Trophoblast cell (in vitro differentiated cells and primary cell): ENCODE results near the gene UACA.

Experiments
- DNase-seq, 2 donors: peaks; one replicate each; pipeline ENCODE4 v3.0.0-alpha.2; 2016
- H2AFZ ChIP-seq: 2 replicates; pipeline ENCODE4 v1.6.1; 2013; ENCODE audit warnings: low read length, moderate library complexity, mild to moderate bottlenecking; ENCODE audit not compliant: insufficient read depth, poor library complexity
- H2AK5ac ChIP-seq: 2 replicates; pipeline ENCODE4 v1.6.1; 2013; ENCODE audit warnings: mild to moderate bottlenecking, low read length
- H2BK120ac ChIP-seq: 2 replicates; pipeline ENCODE4 v1.6.1; 2013; ENCODE audit warnings: low read length, mild to moderate bottlenecking, moderate library complexity; ENCODE audit not compliant: insufficient read depth, poor library complexity
- H2BK12ac ChIP-seq: 2 replicates; pipeline ENCODE4 v1.6.1; 2013; ENCODE audit warnings: mild to moderate bottlenecking, low read length, moderate library complexity
- H2BK5ac ChIP-seq: 2 replicates; pipeline ENCODE4 v1.6.1; 2013; ENCODE audit warnings: low read length, low read depth, moderate library complexity, mild to moderate bottlenecking; ENCODE audit not compliant: poor library complexity
- H3K14ac ChIP-seq: 2 replicates; pipeline ENCODE4 v1.6.1; 2013; ENCODE audit warnings: mild to moderate bottlenecking, low read length
- H3K18ac ChIP-seq: 2 replicates; pipeline ENCODE4 v1.6.1; 2013; ENCODE audit warnings: mild to moderate bottlenecking, low read length
- H3K23ac ChIP-seq: 2 replicates; pipeline ENCODE4 v1.6.1; 2013; ENCODE audit warnings: low read length
- H3K27ac ChIP-seq: 2 replicates; pipeline ENCODE4 v1.5.1; 2013; ENCODE audit warnings: low read depth, mild to moderate bottlenecking, inconsistent platforms, low read length, moderate library complexity
- H3K27me3 ChIP-seq: 2 replicates; pipeline ENCODE4 v1.6.1; 2013; ENCODE audit warnings: inconsistent platforms, mild to moderate bottlenecking, low read length, moderate library complexity; ENCODE audit not compliant: insufficient read depth
- H3K36me3 ChIP-seq, 2 experiments: 1 replicate in 1 of 2; 2 replicates in 1 of 2; pipeline ENCODE4 v1.6.1; 2013; ENCODE audit warnings: low read length in 2 of 2, mild to moderate bottlenecking in 2 of 2, moderate library complexity in 1 of 2; ENCODE audit not compliant: insufficient read depth in 2 of 2, control insufficient read depth in 1 of 2
- H3K4ac ChIP-seq: 2 replicates; pipeline ENCODE4 v1.6.1; 2013; ENCODE audit warnings: low read depth, mild to moderate bottlenecking, low read length, moderate library complexity
- H3K4me1 ChIP-seq, 2 experiments: 1 replicate in 1 of 2; 2 replicates in 1 of 2; pipeline ENCODE4 v1.6.1; 2013; ENCODE audit warnings: low read length in 2 of 2, mild to moderate bottlenecking in 2 of 2, moderate library complexity in 1 of 2; ENCODE audit not compliant: insufficient read depth in 2 of 2, control insufficient read depth in 1 of 2
- H3K4me2 ChIP-seq: 2 replicates; pipeline ENCODE4 v1.6.1; 2013; ENCODE audit warnings: inconsistent platforms, mild to moderate bottlenecking, low read length, moderate library complexity
- H3K4me3 ChIP-seq: 2 replicates; pipeline ENCODE4 v1.5.1; 2013; ENCODE audit warnings: mild to moderate bottlenecking, low read depth, low read length, inconsistent platforms
- H3K79me1 ChIP-seq: one replicate; pipeline ENCODE4 v1.6.1; 2013; ENCODE audit warnings: low read length
- H3K79me2 ChIP-seq: 2 replicates; pipeline ENCODE4 v1.6.1; 2013; ENCODE audit warnings: low read length, mild to moderate bottlenecking; ENCODE audit not compliant: control insufficient read depth, insufficient read depth, poor library complexity
- H3K9ac ChIP-seq: 2 replicates; pipeline ENCODE4 v1.6.1; 2013; ENCODE audit warnings: mild to moderate bottlenecking, low read length
- H3K9me3 ChIP-seq: 2 replicates; pipeline ENCODE4 v1.6.1; 2013; ENCODE audit warnings: low read depth, mild to moderate bottlenecking, control low read depth, inconsistent platforms, low read length; ENCODE audit not compliant: insufficient read depth
- H4K12ac ChIP-seq: 2 replicates; pipeline ENCODE4 v1.6.1; 2013; ENCODE audit warnings: low read depth, mild to moderate bottlenecking, low read length, moderate library complexity
- H4K8ac ChIP-seq: 2 replicates; pipeline ENCODE4 v1.6.1; 2013; ENCODE audit warnings: low read depth, mild to moderate bottlenecking, low read length, moderate library complexity
- H4K91ac ChIP-seq: one replicate; pipeline ENCODE4 v1.6.1; 2013; ENCODE audit warnings: low read depth, mild to moderate bottlenecking, low read length, moderate library complexity
- WGBS: extraction: QIAGEN DNeasy Blood & Tissue Kit; methylation state at CpG from one replicate; pipeline ENCODE4 v1.1.7; 2013; ENCODE audit warnings: missing lambda C conversion rate; ENCODE audit not compliant: insufficient read length, insufficient coverage; ENCODE audit errors: extremely low coverage; 5-methylcytosine and 5-hydroxymethylcytosine counted together

The UACA gene

GRCh38 chr15:70754862-70755261, 8.5 kb downstream of the UACA start:
- no peak overlapping the region for H3K4ac ChIP-seq
- no peaks in the 10 kb centered on the region for H3K79me2 ChIP-seq
- H3K79me1 ChIP-seq = no peaks in the 10 kb centered on the region
- no peak overlapping the region for H3K23ac ChIP-seq
- H3K9me3 ChIP-seq = no peaks in the 10 kb centered on the region
- H3K27ac ChIP-seq = no peak overlapping the region
- no peak overlapping the region for H3K4me3 ChIP-seq
- no CpG with 5 or more reads among the region's 2 CpGs for WGBS
- H3K4me2 ChIP-seq = no peak overlapping the region
- no peaks in the 10 kb centered on the region for H3K4me1 ChIP-seq
- H4K12ac ChIP-seq = no peak overlapping the region
- H3K14ac ChIP-seq = no peak overlapping the region
- H3K18ac ChIP-seq = no peak overlapping the region
- no peaks in the 10 kb centered on the region for H3K27me3 ChIP-seq
- H2AK5ac ChIP-seq = no peak overlapping the region
- no peak overlapping the region for H2BK12ac ChIP-seq
- no peak overlapping the region for H2BK5ac ChIP-seq
- no peak overlapping the region for H3K9ac ChIP-seq
- H3K36me3 ChIP-seq = no peaks in the 10 kb centered on the region
- H4K8ac ChIP-seq = no peak overlapping the region
- H4K91ac ChIP-seq = no peak overlapping the region
- no peak for DNase-seq
- no peak overlapping the region for H2AFZ ChIP-seq
- H2BK120ac ChIP-seq = no peak overlapping the region

GRCh38 chr15:70753101-70753829, 10.1 kb downstream of the UACA start:
- Histone ChIP-seq H3K36me3 (no peaks in the 10 kb centered on the region), H2BK12ac (no peak overlapping the region), H3K27ac (no peak overlapping the region), H3K9me3 (no peaks in the 10 kb centered on the region), H2BK120ac (no peak overlapping the region), H4K91ac (no peak overlapping the region), H2AK5ac (no peak overlapping the region), H2BK5ac (no peak overlapping the region), H2AFZ (no peak overlapping the region), H3K79me1 (no peaks in the 10 kb centered on the region), H4K12ac (no peak overlapping the region), H3K18ac (no peak overlapping the region), H3K23ac (no peak overlapping the region), H3K9ac (no peak overlapping the region), H3K4me2 (no peak overlapping the region), H3K4ac (no peak overlapping the region), H4K8ac (no peak overlapping the region), H3K4me1 (no peaks in the 10 kb centered on the region), H3K4me3 (no peak overlapping the region), H3K79me2 (no peaks in the 10 kb centered on the region), H3K14ac (no peak overlapping the region), H3K27me3 (no peaks in the 10 kb centered on the region)
- no peak for DNase-seq
- WGBS = no CpG with 5 or more reads among the region's 4 CpGs

DNA sequence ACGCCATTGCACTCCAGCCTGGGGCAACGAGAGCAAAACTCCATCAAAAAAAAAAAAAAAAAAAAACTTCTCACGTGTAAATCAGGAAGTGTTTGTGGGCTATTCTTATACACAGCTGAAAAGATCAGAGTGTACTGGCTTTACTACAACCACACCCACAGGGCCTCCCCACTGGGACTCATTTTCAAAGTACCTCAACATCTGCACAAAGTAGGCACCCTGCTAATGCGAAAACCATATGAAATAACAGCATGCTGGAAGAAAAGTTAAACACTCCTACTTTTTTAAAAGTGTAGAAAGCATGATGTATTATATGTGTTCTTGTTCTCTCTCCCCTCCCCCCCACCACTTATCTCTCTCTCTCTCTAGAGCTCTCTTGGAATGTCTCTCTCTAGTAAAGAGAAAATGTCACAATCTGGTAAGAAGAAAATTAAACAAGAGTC, 11.1 kb downstream of the UACA start:
- no peak overlapping the region for H4K12ac ChIP-seq
- no peak overlapping the region for H2BK5ac ChIP-seq
- no peaks in the 10 kb centered on the region for H3K27me3 ChIP-seq
- H3K79me2 ChIP-seq = no peaks in the 10 kb centered on the region
- no peak overlapping the region for H3K23ac ChIP-seq
- H2AFZ ChIP-seq = no peak overlapping the region
- WGBS = no CpG with 5 or more reads among the region's 4 CpGs
- H3K4me1 ChIP-seq = no peaks in the 10 kb centered on the region
- H2BK120ac ChIP-seq = no peak overlapping the region
- no peak overlapping the region for H2BK12ac ChIP-seq
- H3K79me1 ChIP-seq = no peaks in the 10 kb centered on the region
- H3K4me2 ChIP-seq = no peak overlapping the region
- H3K4ac ChIP-seq = no peak overlapping the region
- no peak overlapping the region for H4K91ac ChIP-seq
- H3K9ac ChIP-seq = no peak overlapping the region
- H3K14ac ChIP-seq = no peak overlapping the region
- H3K18ac ChIP-seq = no peak overlapping the region
- no peak for DNase-seq
- H2AK5ac ChIP-seq = no peak overlapping the region
- no peaks in the 10 kb centered on the region for H3K9me3 ChIP-seq
- no peak overlapping the region for H3K4me3 ChIP-seq
- no peaks in the 10 kb centered on the region for H3K36me3 ChIP-seq
- no peak overlapping the region for H3K27ac ChIP-seq
- H4K8ac ChIP-seq = no peak overlapping the region

DNA sequence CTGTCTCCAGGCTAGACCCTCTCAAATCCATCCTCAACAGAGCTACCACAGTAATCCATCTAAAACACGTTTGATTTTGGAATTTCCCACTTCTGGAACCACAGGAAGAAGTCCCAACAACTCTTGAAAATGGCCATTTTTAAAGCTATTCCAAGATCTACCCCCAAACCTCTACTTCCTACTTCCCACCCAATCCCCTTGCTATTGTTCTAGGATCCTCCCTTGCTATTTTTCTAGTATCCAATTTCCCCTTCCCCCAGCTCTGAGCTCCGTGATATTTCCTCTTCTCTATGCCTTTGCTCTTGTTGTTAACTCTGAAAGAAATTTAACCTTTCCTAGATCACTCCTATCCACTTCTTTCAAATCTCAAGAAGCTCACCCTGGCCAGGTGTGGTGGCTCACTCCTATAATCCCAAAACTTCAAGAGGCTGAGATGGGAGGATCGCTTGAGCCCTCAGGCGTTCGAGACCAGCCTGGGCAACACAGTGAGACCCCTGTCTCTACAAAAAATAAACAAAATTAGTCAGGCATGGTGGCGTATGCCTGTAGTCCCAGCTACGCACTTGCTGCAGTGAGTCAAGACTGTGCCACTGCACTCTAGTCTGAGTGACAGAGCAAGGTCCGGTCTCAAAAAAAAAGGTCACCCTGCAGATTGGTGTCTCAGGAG, 13.0 kb downstream of the UACA start:
- Histone ChIP-seq H3K79me1 (no peaks in the 10 kb centered on the region), H3K36me3 (no peaks in the 10 kb centered on the region), H3K9me3 (no peaks in the 10 kb centered on the region), H4K91ac (no peak overlapping the region), H3K9ac (no peak overlapping the region), H3K18ac (no peak overlapping the region), H3K14ac (no peak overlapping the region), H3K4me2 (no peak overlapping the region), H2BK120ac (no peak overlapping the region), H2BK12ac (no peak overlapping the region), H3K23ac (no peak overlapping the region), H3K27ac (no peak overlapping the region), H2AFZ (no peak overlapping the region), H3K4ac (no peak overlapping the region), H4K12ac (no peak overlapping the region), H3K4me1 (no peaks in the 10 kb centered on the region), H3K79me2 (no peaks in the 10 kb centered on the region), H3K4me3 (no peak overlapping the region), H4K8ac (no peak overlapping the region), H2AK5ac (no peak overlapping the region), H2BK5ac (no peak overlapping the region), H3K27me3 (no peaks in the 10 kb centered on the region)
- no peak for DNase-seq
- WGBS = no CpG with 5 or more reads among the region's 8 CpGs
